Hepatocyte (in vitro differentiated cells): ENCODE measurements around the gene RACK1. TPM values are rescaled to one million over a fixed set of nuclear protein-coding genes. Genes with fewer than 3 reads are reported as not detected.

Experiments used
- DNase-seq: peaks from one replicate; pipeline ENCODE4 v3.0.0-alpha.2; 2016; ENCODE audit warnings: low spot score
- H2AFZ ChIP-seq: fragments of 200-600 bp; sonication (generic); 2 replicates; pipeline ENCODE4 v1.6.0; 2016; ENCODE audit warnings: antibody characterized with exemption, mild to moderate bottlenecking
- H3K27ac ChIP-seq: fragments of 200-600 bp; sonication (generic); 2 replicates; pipeline ENCODE4 v1.5.1; 2016; ENCODE audit warnings: mild to moderate bottlenecking
- H3K27me3 ChIP-seq: fragments of 200-600 bp; sonication (generic); 2 replicates; pipeline ENCODE4 v1.6.1; 2016
- H3K36me3 ChIP-seq: fragments of 200-600 bp; sonication (generic); replicated peaks from 2 replicates; pipeline ENCODE4 v1.5.1; 2016; ENCODE audit warnings: low read depth; ENCODE audit not compliant: insufficient read depth
- H3K4me1 ChIP-seq: fragments of 200-600 bp; sonication (generic); 2 replicates; pipeline ENCODE4 v1.5.1; 2016; ENCODE audit warnings: mild to moderate bottlenecking, moderate library complexity; ENCODE audit not compliant: insufficient read depth
- H3K4me2 ChIP-seq: fragments of 200-600 bp; sonication (generic); 2 replicates; pipeline ENCODE4 v1.6.0; 2016
- H3K4me3 ChIP-seq: fragments of 200-600 bp; sonication (generic); 2 replicates; pipeline ENCODE4 v1.5.1; 2016; ENCODE audit warnings: mild to moderate bottlenecking
- H3K79me2 ChIP-seq: fragments of 200-600 bp; sonication (generic); 2 replicates; pipeline ENCODE4 v1.6.0; 2017; ENCODE audit warnings: mild to moderate bottlenecking
- H3K9me2 ChIP-seq: fragments of 200-600 bp; sonication (generic); replicated peaks from 2 replicates; pipeline ENCODE4 v1.6.0; 2017; ENCODE audit warnings: mild to moderate bottlenecking; ENCODE audit not compliant: insufficient read depth
- H3K9me3 ChIP-seq: fragments of 200-600 bp; sonication (generic); 2 replicates; pipeline ENCODE4 v1.5.1; 2016; ENCODE audit warnings: low read depth, mild to moderate bottlenecking
- H4K20me1 ChIP-seq: fragments of 200-600 bp; sonication (generic); 2 replicates; pipeline ENCODE4 v1.6.0; 2016; ENCODE audit warnings: mild to moderate bottlenecking; ENCODE audit not compliant: insufficient read depth, poor library complexity, severe bottlenecking
- CTCF ChIP-seq: fragments of 200-600 bp; sonication (generic); IDR thresholded peaks from 2 replicates; pipeline ENCODE4 v1.5.1; 2016; ENCODE audit warnings: antibody characterized with exemption, mild to moderate bottlenecking; ENCODE audit not compliant: poor library complexity
- EZH2 ChIP-seq: fragments of 200-600 bp; sonication (generic); IDR thresholded peaks from 2 replicates; pipeline ENCODE4 v1.6.1; 2016; ENCODE audit warnings: antibody characterized with exemption, mild to moderate bottlenecking, borderline replicate concordance
- EZH2phosphoT487 ChIP-seq: fragments of 200-600 bp; sonication (generic); IDR thresholded peaks from one replicate; pipeline ENCODE4 v1.6.1; 2018; ENCODE audit warnings: antibody characterized with exemption, mild to moderate bottlenecking, low read depth, moderate library complexity; ENCODE audit not compliant: unreplicated experiment, severe bottlenecking
- WGBS: methylation state at CpG from one replicate; pipeline ENCODE4 v1.1.6; 2016; ENCODE audit warnings: low lambda C conversion rate; ENCODE audit errors: missing lambda C conversion rate; 5-methylcytosine and 5-hydroxymethylcytosine counted together
- polyA plus RNA-seq: library from polyadenylated mRNA; unstranded; fragments of >200 nt; fragmentation: Nextera tagmentation; extraction: Ambion mirVana; gene quantifications from 2 replicates; pipeline ENCODE4 v1.2.1, GENCODE V29; 2016
- total RNA-seq: library from RNA; depleted of rRNA; stranded (reverse); fragments of >200 nt; gene quantifications from 2 replicates; pipeline ENCODE4 v1.2.3, GENCODE V29; 2014

RACK1 gene
- total and polyA plus RNA-seq, 2 experiments from 2014 or later = 680 to 2,199 TPM

DNA sequence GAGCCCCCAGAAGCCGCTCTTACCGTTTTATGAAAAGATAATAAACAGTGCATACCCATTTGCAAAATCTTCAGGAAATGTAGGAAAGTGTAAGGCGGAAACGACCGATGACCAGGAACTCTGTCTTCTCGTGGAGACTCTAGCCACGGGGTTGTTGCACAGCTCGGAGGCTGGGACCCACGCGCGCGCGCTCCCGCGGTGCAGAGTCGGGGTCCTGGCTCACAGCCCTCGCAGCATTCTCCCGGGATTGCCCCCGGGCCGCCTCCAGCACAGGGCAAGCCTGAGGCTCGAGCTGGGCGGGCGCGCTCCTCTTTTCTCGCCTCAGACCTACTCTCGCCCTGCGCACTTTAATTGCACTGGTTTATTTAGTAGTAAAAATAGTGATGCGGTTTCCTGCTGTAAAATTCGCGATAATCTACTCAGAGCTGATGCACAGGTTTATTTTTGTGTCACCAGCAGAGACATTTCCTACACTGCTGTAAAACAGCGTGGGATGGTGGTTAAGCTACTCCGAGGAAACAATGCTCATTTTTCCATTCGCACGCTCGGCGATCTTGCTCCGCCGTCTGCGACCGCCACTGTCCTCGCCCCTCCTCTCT lies 54.2 kb downstream of the RACK1 start:
- no peak for TF ChIP-seq EZH2phosphoT487
- no peak for TF ChIP-seq EZH2
- TF ChIP-seq CTCF = no peak
- H3K79me2 ChIP-seq = no peaks in the 10 kb centered on the region
- WGBS = 1% methylated on average over 41 of the region's 41 CpGs
- no peaks in the 10 kb centered on the region for H3K9me2 ChIP-seq
- peak overlapping the region; percentile 96 for H3K4me3 ChIP-seq
- H3K4me1 ChIP-seq = peaks cover 4% of the 10 kb centered on the region
- no peaks in the 10 kb centered on the region for H4K20me1 ChIP-seq
- H3K36me3 ChIP-seq = no peaks in the 10 kb centered on the region
- H2AFZ ChIP-seq = peak overlapping the region; percentile 80
- H3K27ac ChIP-seq = no peak overlapping the region
- peak overlapping the region; percentile 99 for H3K4me2 ChIP-seq
- H3K9me3 ChIP-seq = no peaks in the 10 kb centered on the region
- DNase-seq = peak; percentile 48
- no peaks in the 10 kb centered on the region for H3K27me3 ChIP-seq

DNA sequence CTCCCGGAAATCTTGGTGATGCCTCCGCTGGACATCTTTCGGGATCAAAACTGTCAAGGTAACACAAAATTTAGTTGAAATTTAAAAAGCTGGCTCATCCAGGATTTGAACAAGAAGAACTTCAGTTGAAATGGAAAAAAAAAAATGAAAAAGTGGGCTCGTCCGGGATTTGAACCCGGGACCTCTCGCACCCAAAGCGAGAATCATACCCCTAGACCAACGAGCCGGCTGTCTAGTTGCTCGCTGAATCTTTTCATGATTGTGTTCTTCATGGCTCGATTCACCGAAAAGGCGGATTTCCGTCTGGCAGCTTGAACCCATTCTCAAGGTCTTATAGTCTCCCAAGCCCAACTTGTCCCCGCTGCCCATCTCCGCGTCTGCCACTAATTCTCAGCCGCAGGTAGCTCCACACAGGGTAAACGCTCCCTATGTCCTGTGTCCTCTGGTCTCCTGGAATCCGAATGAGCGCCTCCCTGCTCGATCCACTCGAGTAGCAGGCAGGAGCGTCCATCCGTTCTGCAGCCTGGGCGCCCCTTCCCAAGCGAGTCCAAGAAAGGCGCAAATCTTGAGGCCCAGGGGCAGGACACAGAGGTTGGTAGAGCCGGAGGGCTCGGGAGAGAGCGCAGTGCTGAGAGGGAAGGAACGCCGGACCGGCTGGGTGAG lies 54.9 kb downstream of the RACK1 start:
- H3K27me3 ChIP-seq = no peaks in the 10 kb centered on the region
- H3K9me3 ChIP-seq = no peaks in the 10 kb centered on the region
- no peaks in the 10 kb centered on the region for H3K79me2 ChIP-seq
- H4K20me1 ChIP-seq = no peaks in the 10 kb centered on the region
- peak; percentile 86 for DNase-seq
- H2AFZ ChIP-seq = peak overlapping the region; percentile 84
- peaks cover 4% of the 10 kb centered on the region for H3K4me1 ChIP-seq
- no peaks in the 10 kb centered on the region for H3K36me3 ChIP-seq
- no peaks in the 10 kb centered on the region for H3K9me2 ChIP-seq
- 1% methylated on average over 35 of the region's 35 CpGs for WGBS
- no peak for TF ChIP-seq CTCF
- TF ChIP-seq EZH2phosphoT487 = no peak
- TF ChIP-seq EZH2 = no peak
- peak overlapping the region; percentile 96 for H3K4me3 ChIP-seq
- H3K4me2 ChIP-seq = peak overlapping the region; percentile 99
- H3K27ac ChIP-seq = peak overlapping the region; percentile 89

- peak overlapping the region; percentile 17 for H2AFZ ChIP-seq
- no peaks in the 10 kb centered on the region for H4K20me1 ChIP-seq
- H3K4me2 ChIP-seq = peak overlapping the region; percentile 99
- H3K27ac ChIP-seq = peak overlapping the region; percentile 89
- H3K9me2 ChIP-seq = no peaks in the 10 kb centered on the region
- no peaks in the 10 kb centered on the region for H3K9me3 ChIP-seq
- H3K79me2 ChIP-seq = no peaks in the 10 kb centered on the region
- TF ChIP-seq CTCF (peak; percentile 24), EZH2phosphoT487 (no peak)
- peaks cover 4% of the 10 kb centered on the region for H3K4me1 ChIP-seq
- H3K4me3 ChIP-seq = peak overlapping the region; percentile 82
- no peaks in the 10 kb centered on the region for H3K27me3 ChIP-seq
- 3% methylated on average over 37 of the region's 37 CpGs for WGBS
- peak; percentile 89 for DNase-seq
- no peaks in the 10 kb centered on the region for H3K36me3 ChIP-seq
Measured at GRCh38 chr5:181187500-181188213, 56.0 kb downstream of the RACK1 start.
